HEK293T (cell line): ENCODE results near the gene ITPKC.
"Not testable (repeated sequence)": the region's sequence is repeated elsewhere in the genome, so short reads cannot be mapped to it uniquely, and the experiment has no call there.

ENCODE experiments used
- CTCF ChIA-PET: fragments of 350-600 bp; formaldehyde crosslinking; extraction: SDS; loops from one replicate; lab custom pipeline; 2021; ENCODE audit warnings: antibody characterized with exemption, inconsistent platforms; lab: Yijun Ruan, JAX
- POLR2A ChIA-PET: fragments of 350-600 bp; formaldehyde crosslinking; extraction: SDS; loops from one replicate; lab custom pipeline; 2020; ENCODE audit warnings: antibody characterized with exemption, inconsistent platforms; lab: Yijun Ruan, JAX
- DNase-seq: peaks from one replicate; pipeline ENCODE4 v3.0.0; 2012; ENCODE audit warnings: mixed read lengths; ENCODE audit errors: extremely low spot score
- ARNT ChIP-seq: fragments of 450-650 bp; IDR thresholded peaks from 2 replicates; pipeline ENCODE4 v1.6.1; 2017; ENCODE audit warnings: mild to moderate bottlenecking
- BHLHE40 ChIP-seq: fragments of 450-650 bp; IDR thresholded peaks from 2 replicates; pipeline ENCODE4 v1.6.1; 2016; ENCODE audit warnings: mild to moderate bottlenecking, moderate library complexity, borderline replicate concordance
- CTBP1 ChIP-seq: fragments of 450-650 bp; IDR thresholded peaks from 2 replicates; pipeline ENCODE4 v1.6.1; 2016; ENCODE audit warnings: borderline replicate concordance
- ELF4 ChIP-seq: fragments of 450-650 bp; IDR thresholded peaks from 2 replicates; pipeline ENCODE4 v1.6.1; 2017; ENCODE audit warnings: antibody characterized with exemption
- FOXA1 ChIP-seq: fragments of 450-650 bp; IDR thresholded peaks from 2 replicates; pipeline ENCODE4 v1.6.1; 2016; ENCODE audit warnings: mild to moderate bottlenecking
- FOXK2 ChIP-seq: fragments of 450-650 bp; IDR thresholded peaks from 2 replicates; pipeline ENCODE4 v1.6.1; 2016; ENCODE audit warnings: mild to moderate bottlenecking
- FOXM1 ChIP-seq: fragments of 450-650 bp; IDR thresholded peaks from 2 replicates; pipeline ENCODE4 v1.6.1; 2017; ENCODE audit warnings: mild to moderate bottlenecking, borderline replicate concordance
- HDGF ChIP-seq: fragments of 450-650 bp; IDR thresholded peaks from 2 replicates; pipeline ENCODE4 v1.6.1; 2017; ENCODE audit warnings: antibody characterized with exemption, borderline replicate concordance
- L3MBTL2 ChIP-seq: fragments of 450-650 bp; conservative IDR thresholded peaks from 2 replicates; pipeline ENCODE4 v1.6.1; 2016; ENCODE audit warnings: mild to moderate bottlenecking
- LEF1 ChIP-seq: fragments of 450-650 bp; IDR thresholded peaks from 2 replicates; pipeline ENCODE4 v1.6.1; 2017; ENCODE audit warnings: mild to moderate bottlenecking, borderline replicate concordance
- NFRKB ChIP-seq: fragments of 450-650 bp; IDR thresholded peaks from 2 replicates; pipeline ENCODE4 v1.6.1; 2016; ENCODE audit warnings: mild to moderate bottlenecking, moderate library complexity
- PKNOX1 ChIP-seq: fragments of 450-650 bp; IDR thresholded peaks from 2 replicates; pipeline ENCODE4 v1.6.1; 2016
- SP1 ChIP-seq: fragments of 450-650 bp; IDR thresholded peaks from 2 replicates; pipeline ENCODE4 v1.6.1; 2017
- SUZ12 ChIP-seq: fragments of 450-650 bp; IDR thresholded peaks from 2 replicates; pipeline ENCODE4 v1.6.1; 2016; ENCODE audit warnings: mild to moderate bottlenecking
- TARDBP ChIP-seq: fragments of 450-650 bp; IDR thresholded peaks from 2 replicates; pipeline ENCODE4 v1.6.1; 2016
- ZNF384 ChIP-seq: fragments of 450-650 bp; IDR thresholded peaks from 2 replicates; pipeline ENCODE4 v1.6.1; 2016

Gene ITPKC

GRCh38 chr19:40721936-40722661 is 5.2 kb downstream of the ITPKC start:
- POLR2A ChIA-PET = interaction anchor here (1.2 kb wide), 1 partner anchor 28 kb away, joined by 6 read pairs; the partner anchor contains the start of gene ACTMAP
- CTCF ChIA-PET = interaction anchor here (1.2 kb wide), 1 partner anchor 59 kb away, joined by 3 read pairs; no protein-coding TSS in a partner anchor
- no peak for DNase-seq
- TF ChIP-seq CTBP1 (no peak), BHLHE40 (no peak), SUZ12 (no peak)

GRCh38 chr19:40723661-40724254 is 6.8 kb downstream of the ITPKC start:
- ChIA-PET POLR2A (no interaction called here), CTCF (no interaction called here)
- DNase-seq = no peak

GRCh38 chr19:40724315-40724714 is 7.4 kb downstream of the ITPKC start:
- POLR2A ChIA-PET = no interaction called here
- no peak for DNase-seq
- CTCF ChIA-PET = no interaction called here
- TF ChIP-seq BHLHE40 (no peak), L3MBTL2 (no peak), ARNT (no peak), NFRKB (no peak), ELF4 (no peak), FOXK2 (no peak), SUZ12 (no peak), PKNOX1 (no peak), HDGF (no peak), CTBP1 (no peak), FOXA1 (no peak), SP1 (no peak), LEF1 (no peak), TARDBP (no peak), FOXM1 (no peak)

More at GRCh38 chr19:40723661-40724254, 6.8 kb downstream of the ITPKC start:
- no peak for TF ChIP-seq ZNF384
- TF ChIP-seq ELF4 = no peak
- TF ChIP-seq SP1 = no peak
- no peak for TF ChIP-seq TARDBP
- TF ChIP-seq FOXK2 = no peak
- no peak for TF ChIP-seq CTBP1
- no peak for TF ChIP-seq BHLHE40
- TF ChIP-seq PKNOX1 = no peak
- TF ChIP-seq SUZ12 = no peak
- TF ChIP-seq FOXM1 = no peak
- no peak for TF ChIP-seq NFRKB
- TF ChIP-seq FOXA1 = no peak
- no peak for TF ChIP-seq L3MBTL2

GRCh38 chr19:40724855-40725254 is 7.9 kb downstream of the ITPKC start:
- POLR2A ChIA-PET = no interaction called here
- CTCF ChIA-PET = no interaction called here
- TF ChIP-seq TARDBP (no peak), PKNOX1 (no peak), ARNT (no peak), SP1 (no peak), BHLHE40 (no peak), SUZ12 (no peak), CTBP1 (no peak), FOXK2 (no peak), HDGF (no peak), LEF1 (no peak), FOXA1 (no peak), ELF4 (no peak), L3MBTL2 (no peak), ZNF384 (no peak), NFRKB (no peak), FOXM1 (no peak)
- DNase-seq = no peak

- DNase-seq = no peak
- CTCF ChIA-PET = no interaction called here
- POLR2A ChIA-PET = no interaction called here
- no peak for TF ChIP-seq NFRKB
- no peak for TF ChIP-seq SUZ12
- no peak for TF ChIP-seq ARNT
- no peak for TF ChIP-seq CTBP1
- TF ChIP-seq PKNOX1 = no peak
- TF ChIP-seq FOXA1 = no peak
- TF ChIP-seq TARDBP = no peak
- no peak for TF ChIP-seq HDGF
- no peak for TF ChIP-seq ELF4
- no peak for TF ChIP-seq ZNF384
- TF ChIP-seq L3MBTL2 = no peak
- no peak for TF ChIP-seq BHLHE40
- no peak for TF ChIP-seq FOXK2
- TF ChIP-seq FOXM1 = no peak
- no peak for TF ChIP-seq LEF1
Observed at GRCh38 chr19:40726279-40726678, 9.4 kb downstream of the ITPKC start.

GRCh38 chr19:40730065-40730464 is 13.2 kb downstream of the ITPKC start:
- CTCF ChIA-PET, POLR2A ChIA-PET, DNase-seq: not testable (repeated sequence)

- CTCF ChIA-PET, DNase-seq: not testable (repeated sequence)
- POLR2A ChIA-PET = interaction anchor here (2.1 kb wide), 1 partner anchor 18 kb away, joined by 6 read pairs; the partner anchor contains the start of gene ACTMAP
Observed at GRCh38 chr19:40732304-40732703, 15.4 kb downstream of the ITPKC start.
